Endothelial cell of umbilical vein (primary cell): ENCODE results near the gene ANKS1B.

Source experiments
- EZH2 ChIP-seq: IDR thresholded peaks from 2 replicates; pipeline ENCODE4 v1.6.1; 2012; ENCODE audit warnings: borderline replicate concordance, low read depth, mild to moderate bottlenecking, moderate library complexity, low read length, inconsistent platforms; ENCODE audit not compliant: severe bottlenecking
- FOS ChIP-seq: IDR thresholded peaks from 2 replicates; pipeline ENCODE4 v1.6.1; 2011; ENCODE audit warnings: mild to moderate bottlenecking, low read length, moderate library complexity, borderline replicate concordance; ENCODE audit not compliant: insufficient read depth
- JUN ChIP-seq: IDR thresholded peaks from 2 replicates; pipeline ENCODE4 v1.6.1; 2011; ENCODE audit warnings: borderline replicate concordance, low read depth; ENCODE audit not compliant: insufficient read length, insufficient read depth
- MYC ChIP-seq: IDR thresholded peaks from one replicate; pipeline ENCODE4 v1.6.1; 2011; ENCODE audit warnings: mild to moderate bottlenecking, low read depth, low read length
- POLR2A ChIP-seq: IDR thresholded peaks from 2 replicates; pipeline ENCODE4 v1.6.1; 2012; ENCODE audit warnings: low read depth, mild to moderate bottlenecking, control low read depth, low read length
- POLR2AphosphoS5 ChIP-seq: IDR thresholded peaks from 2 replicates; pipeline ENCODE4 v1.6.1; 2012; ENCODE audit warnings: low read depth, mild to moderate bottlenecking, control low read depth, low read length, moderate library complexity; ENCODE audit not compliant: insufficient read depth
- TF ChIP-seq, protein P1 (sequence below), 2 donors: IDR thresholded peaks; 1 replicate in 1 of 2; 2 replicates in 1 of 2; pipeline ENCODE4 v1.5.1; 2011; ENCODE audit warnings: low read length in 2 of 2, mild to moderate bottlenecking in 2 of 2, moderate library complexity in 2 of 2, control low read depth in 1 of 2, inconsistent platforms in 1 of 2, low read depth in 1 of 2; ENCODE audit not compliant: insufficient read depth in 1 of 2; ENCODE audit errors: extremely low read depth in 1 of 2

DNA sequence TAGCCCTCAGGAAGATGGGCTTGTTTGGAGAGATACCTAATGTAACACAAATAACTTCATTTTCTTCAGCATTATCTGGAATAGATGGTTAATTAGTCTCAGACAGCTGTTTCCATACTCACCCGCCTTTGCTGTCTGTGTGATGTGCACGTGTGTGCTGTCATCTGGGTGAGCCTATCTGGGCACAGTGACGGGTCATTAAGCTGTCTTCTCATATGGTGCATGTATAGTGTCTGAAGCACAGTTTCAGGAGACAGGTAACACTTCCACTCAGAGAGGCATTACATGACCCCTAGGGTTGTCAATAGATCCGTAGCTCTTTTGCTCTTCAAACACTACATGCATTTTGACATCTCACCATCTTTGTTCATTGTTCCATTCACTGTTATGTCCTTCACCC lies 846.3 kb downstream of the ANKS1B start:
- no peak for TF ChIP-seq POLR2AphosphoS5
- TF ChIP-seq, protein P1, sequence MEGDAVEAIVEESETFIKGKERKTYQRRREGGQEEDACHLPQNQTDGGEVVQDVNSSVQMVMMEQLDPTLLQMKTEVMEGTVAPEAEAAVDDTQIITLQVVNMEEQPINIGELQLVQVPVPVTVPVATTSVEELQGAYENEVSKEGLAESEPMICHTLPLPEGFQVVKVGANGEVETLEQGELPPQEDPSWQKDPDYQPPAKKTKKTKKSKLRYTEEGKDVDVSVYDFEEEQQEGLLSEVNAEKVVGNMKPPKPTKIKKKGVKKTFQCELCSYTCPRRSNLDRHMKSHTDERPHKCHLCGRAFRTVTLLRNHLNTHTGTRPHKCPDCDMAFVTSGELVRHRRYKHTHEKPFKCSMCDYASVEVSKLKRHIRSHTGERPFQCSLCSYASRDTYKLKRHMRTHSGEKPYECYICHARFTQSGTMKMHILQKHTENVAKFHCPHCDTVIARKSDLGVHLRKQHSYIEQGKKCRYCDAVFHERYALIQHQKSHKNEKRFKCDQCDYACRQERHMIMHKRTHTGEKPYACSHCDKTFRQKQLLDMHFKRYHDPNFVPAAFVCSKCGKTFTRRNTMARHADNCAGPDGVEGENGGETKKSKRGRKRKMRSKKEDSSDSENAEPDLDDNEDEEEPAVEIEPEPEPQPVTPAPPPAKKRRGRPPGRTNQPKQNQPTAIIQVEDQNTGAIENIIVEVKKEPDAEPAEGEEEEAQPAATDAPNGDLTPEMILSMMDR (IDR thresholded peaks at IDR 0.05; ENCODE audit: extremely low read depth in 1 of 2, insufficient read depth in 1 of 2, low read depth in 1 of 2, low read length in 2 of 2), result no peak
- TF ChIP-seq EZH2, result no peak
- TF ChIP-seq POLR2A, result no peak
- no peak for TF ChIP-seq MYC
- no peak for TF ChIP-seq JUN
- TF ChIP-seq FOS, result no peak
